H1 (cell line): ENCODE results near the gene C12orf75. TPM values are rescaled to one million over a fixed set of nuclear protein-coding genes. Genes with fewer than 3 reads are reported as not detected.

Source experiments
- BACH1 ChIP-seq: IDR thresholded peaks from 2 replicates; pipeline ENCODE4 v1.6.1; 2012; ENCODE audit warnings: low read length, improper control_type of control experiment
- RNF2 ChIP-seq: fragments of 200-900, 300-1000 bp; sonication (generic); IDR thresholded peaks from 2 replicates; pipeline ENCODE4 v1.7.1; 2016; ENCODE audit warnings: borderline replicate concordance, low read depth, mild to moderate bottlenecking, antibody characterized with exemption, low read length; ENCODE audit not compliant: poor library complexity, severe bottlenecking; ENCODE audit errors: missing control alignments
- polyA plus RNA-seq, 7 experiments: library from polyadenylated mRNA; depleted of rRNA in 3 of 7; stranded (reverse) in 5 of 7; unstranded in 2 of 7; fragments of >200 nt in 5 of 7; fragments of 200-250 nt in 2 of 7; gene quantifications; 1 replicate in 5 of 7; 2 replicates in 1 of 7; 4 replicates in 1 of 7; pipeline versions ENCODE4 v1.2.1 to v1.2.3, GENCODE V29; 2011 to 2013; ENCODE audit warnings: missing spikeins in 2 of 7, mixed read lengths in 2 of 7
- total RNA-seq: library from RNA; stranded (reverse); fragmentation: NEBNext Ultra II Directional; extraction: Animal tissue kit (Norgen Biotek cat#: 25700); gene quantifications from 2 replicates; pipeline ENCODE4 v1.2.1, GENCODE V29; 2021

Gene C12orf75
- total and polyA plus RNA-seq, 2 of the 8 experiments (the other 6 are each of a cell fraction or from before 2014, with no cell fraction given), result 26.4 to 41.2 TPM

DNA sequence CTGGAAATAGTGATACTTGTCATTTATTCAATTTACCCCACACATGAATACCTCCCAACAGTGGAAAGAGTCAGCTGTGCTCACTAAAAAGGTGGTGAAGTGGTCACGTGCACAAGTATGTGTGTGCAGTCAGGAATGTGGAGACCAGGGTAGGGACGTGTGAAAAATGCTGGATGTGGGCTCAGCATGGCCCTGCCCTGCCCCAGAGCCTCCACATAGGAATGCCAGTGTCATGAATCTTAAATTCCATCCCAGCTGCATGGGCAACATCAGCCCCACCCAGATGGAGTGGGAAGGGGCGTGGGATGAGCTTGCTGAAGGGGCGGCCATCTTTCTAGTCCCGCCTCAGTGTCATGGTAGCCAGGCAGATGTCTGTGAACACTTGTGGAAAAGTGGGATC lies 87.7 kb downstream of the C12orf75 start (continued):
- no peak for TF ChIP-seq RNF2
- TF ChIP-seq BACH1, result no peak
